H9 (cell line): Measurements from ENCODE around the gene ZMIZ1. TPM values are rescaled to one million over a fixed set of nuclear protein-coding genes. Genes with fewer than 3 reads are reported as not detected.

ENCODE experiments used
- DNase-seq: peaks from one replicate; pipeline ENCODE4 v3.0.0-alpha.2; 2017
- H2AFZ ChIP-seq: one replicate; pipeline ENCODE4 v1.6.1; 2013; ENCODE audit warnings: mild to moderate bottlenecking, low read length, control low read depth, moderate library complexity
- H2AK5ac ChIP-seq: 2 replicates; pipeline ENCODE4 v1.6.1; 2013; ENCODE audit warnings: low read length, control low read depth, mixed read lengths; ENCODE audit not compliant: insufficient read length
- H2BK120ac ChIP-seq: one replicate; pipeline ENCODE4 v1.6.1; 2013; ENCODE audit warnings: low read depth, mild to moderate bottlenecking, low read length, control low read depth, inconsistent platforms; ENCODE audit not compliant: poor library complexity, severe bottlenecking
- H2BK12ac ChIP-seq: 2 replicates; pipeline ENCODE4 v1.6.1; 2013; ENCODE audit warnings: low read length, control low read depth, mixed read lengths, low read depth; ENCODE audit not compliant: insufficient read length
- H2BK15ac ChIP-seq: 2 replicates; pipeline ENCODE4 v1.6.1; 2013; ENCODE audit warnings: low read depth, low read length, control low read depth
- H2BK20ac ChIP-seq: one replicate; pipeline ENCODE4 v1.6.1; 2013; ENCODE audit warnings: low read depth, mild to moderate bottlenecking, low read length, control low read depth, inconsistent platforms; ENCODE audit not compliant: poor library complexity, severe bottlenecking
- H2BK5ac ChIP-seq: 2 replicates; pipeline ENCODE4 v1.6.1; 2013; ENCODE audit warnings: low read length, control low read depth, mixed read lengths; ENCODE audit not compliant: insufficient read length
- H3K14ac ChIP-seq: 2 replicates; pipeline ENCODE4 v1.6.1; 2013; ENCODE audit warnings: low read length, control low read depth; ENCODE audit not compliant: insufficient read depth
- H3K18ac ChIP-seq: 2 replicates; pipeline ENCODE4 v1.6.1; 2013; ENCODE audit warnings: low read depth, mild to moderate bottlenecking, mixed read lengths, low read length, control low read depth; ENCODE audit not compliant: insufficient read length
- H3K23ac ChIP-seq: 2 replicates; pipeline ENCODE4 v1.6.1; 2013; ENCODE audit warnings: low read length, control low read depth, mixed read lengths, low read depth; ENCODE audit not compliant: insufficient read length
- H3K23me2 ChIP-seq: 2 replicates; pipeline ENCODE4 v1.6.1; 2013; ENCODE audit warnings: low read depth, mild to moderate bottlenecking, mixed read lengths, low read length, control low read depth; ENCODE audit not compliant: insufficient read length, poor library complexity, severe bottlenecking
- H3K27ac ChIP-seq: 2 replicates; pipeline ENCODE4 v1.5.1; 2013; ENCODE audit warnings: low read length, control low read depth, mixed read lengths, low read depth; ENCODE audit not compliant: insufficient read length
- H3K27me3 ChIP-seq: 2 replicates; pipeline ENCODE4 v1.6.1; 2013; ENCODE audit warnings: low read length, control low read depth, inconsistent platforms; ENCODE audit not compliant: insufficient read depth
- H3K4ac ChIP-seq: 2 replicates; pipeline ENCODE4 v1.6.1; 2013; ENCODE audit warnings: low read depth, mild to moderate bottlenecking, control low read depth, inconsistent platforms, low read length, moderate library complexity
- H3K4me1 ChIP-seq: 2 replicates; pipeline ENCODE4 v1.6.1; 2013; ENCODE audit warnings: low read length, control low read depth, inconsistent platforms; ENCODE audit not compliant: insufficient read depth
- H3K4me2 ChIP-seq: 2 replicates; pipeline ENCODE4 v1.6.1; 2013; ENCODE audit warnings: low read length, control low read depth, mixed read lengths; ENCODE audit not compliant: insufficient read length, insufficient read depth
- H3K56ac ChIP-seq: 2 replicates; pipeline ENCODE4 v1.6.1; 2013; ENCODE audit warnings: low read depth, mild to moderate bottlenecking, mixed read lengths, low read length, control low read depth; ENCODE audit not compliant: insufficient read length
- H3K79me1 ChIP-seq: 2 replicates; pipeline ENCODE4 v1.6.1; 2013; ENCODE audit warnings: low read depth, mild to moderate bottlenecking, moderate library complexity, low read length, control low read depth, inconsistent platforms; ENCODE audit not compliant: insufficient read depth, poor library complexity, severe bottlenecking
- H3K79me2 ChIP-seq: 2 replicates; pipeline ENCODE4 v1.6.1; 2013; ENCODE audit warnings: low read length, control low read depth, inconsistent platforms; ENCODE audit not compliant: insufficient read depth
- H3K9ac ChIP-seq: 2 replicates; pipeline ENCODE4 v1.6.1; 2013; ENCODE audit warnings: low read length, control low read depth, mixed read lengths; ENCODE audit not compliant: insufficient read length; ENCODE audit errors: extremely low read depth
- H3K9me3 ChIP-seq: one replicate; pipeline ENCODE4 v1.6.1; 2013; ENCODE audit warnings: low read depth, low read length, inconsistent platforms; ENCODE audit not compliant: control insufficient read depth
- H3T11ph ChIP-seq: one replicate; pipeline ENCODE4 v1.6.1; 2013; ENCODE audit warnings: mild to moderate bottlenecking, low read length, control low read depth, inconsistent platforms
- H4K20me1 ChIP-seq: one replicate; pipeline ENCODE4 v1.6.1; 2013; ENCODE audit not compliant: control insufficient read depth, insufficient read length, insufficient read depth
- H4K5ac ChIP-seq: 2 replicates; pipeline ENCODE4 v1.6.1; 2013; ENCODE audit warnings: low read depth, mild to moderate bottlenecking, mixed read lengths, low read length, control low read depth; ENCODE audit not compliant: insufficient read length
- H4K8ac ChIP-seq: replicated peaks from 2 replicates; pipeline ENCODE4 v1.6.1; 2013; ENCODE audit warnings: low read length, control low read depth, mixed read lengths, low read depth; ENCODE audit not compliant: insufficient read length
- H4K91ac ChIP-seq: 2 replicates; pipeline ENCODE4 v1.6.1; 2013; ENCODE audit warnings: low read depth, mild to moderate bottlenecking, moderate library complexity, mixed read lengths, low read length, control low read depth; ENCODE audit not compliant: insufficient read length
- H3K27ac Mint-ChIP-seq, 3 experiments: 2 replicates in 2 of 3; 3 replicates in 1 of 3; pipeline ENCODE4 v1.8.0; 2020 to 2021; ENCODE audit warnings: mixed read lengths in 3 of 3, mild to moderate bottlenecking in 1 of 3, moderate library complexity in 1 of 3
- H3K27me3 Mint-ChIP-seq: 2 replicates; pipeline ENCODE4 v1.8.0; 2021; ENCODE audit warnings: low read depth, mild to moderate bottlenecking, moderate library complexity, mixed read lengths
- H3K36me3 Mint-ChIP-seq, 3 experiments: 2 replicates in 2 of 3; 3 replicates in 1 of 3; pipeline ENCODE4 v1.8.0; 2020 to 2021; ENCODE audit warnings: low read depth in 3 of 3, mixed read lengths in 3 of 3; ENCODE audit not compliant: insufficient read depth in 1 of 3
- H3K4me1 Mint-ChIP-seq, 2 experiments: 2 replicates each; pipeline ENCODE4 v1.8.0; 2020; ENCODE audit warnings: mixed read lengths in 2 of 2
- H3K4me3 Mint-ChIP-seq, 2 experiments: 2 replicates in 1 of 2; 3 replicates in 1 of 2; pipeline ENCODE4 v1.8.0; 2020 to 2021; ENCODE audit warnings: mild to moderate bottlenecking in 2 of 2, mixed read lengths in 2 of 2, moderate library complexity in 1 of 2
- H3K9me3 Mint-ChIP-seq, 2 experiments: 2 replicates in 1 of 2; 3 replicates in 1 of 2; pipeline ENCODE4 v1.8.0; 2020; ENCODE audit warnings: mild to moderate bottlenecking in 2 of 2, mixed read lengths in 2 of 2, moderate library complexity in 1 of 2
- WGBS: extraction: QIAGEN DNeasy Blood & Tissue Kit; methylation state at CpG from one replicate; pipeline ENCODE4 v1.1.7; 2013; ENCODE audit warnings: missing lambda C conversion rate, low lambda C conversion rate, mixed read lengths; ENCODE audit not compliant: insufficient read length; ENCODE audit errors: extremely low coverage; 5-methylcytosine and 5-hydroxymethylcytosine counted together
- total RNA-seq: library from RNA; stranded (reverse); gene quantifications from 2 replicates; pipeline ENCODE4 v1.2.1, GENCODE V29; 2021
- TF ChIP-seq, protein P1 (sequence below): fragments of 200-600 bp; sonication (generic); conservative IDR thresholded peaks from 3 replicates; pipeline ENCODE4 v1.8.0; 2021; ENCODE audit warnings: antibody characterized with exemption, mild to moderate bottlenecking

The ZMIZ1 gene
- total RNA-seq, 1 experiment from 2014 or later, result 36.9 TPM

GRCh38 chr10:79224992-79225391 is 156.2 kb downstream of the ZMIZ1 start:
- H3K4me1 ChIP-seq, result peaks cover 19% of the 10 kb centered on the region; the same call in 1 of the 2 replicates
- H2BK20ac ChIP-seq, result no peak overlapping the region

More at GRCh38 chr10:79224992-79225391, 156.2 kb downstream of the ZMIZ1 start:
- TF ChIP-seq, protein P1, sequence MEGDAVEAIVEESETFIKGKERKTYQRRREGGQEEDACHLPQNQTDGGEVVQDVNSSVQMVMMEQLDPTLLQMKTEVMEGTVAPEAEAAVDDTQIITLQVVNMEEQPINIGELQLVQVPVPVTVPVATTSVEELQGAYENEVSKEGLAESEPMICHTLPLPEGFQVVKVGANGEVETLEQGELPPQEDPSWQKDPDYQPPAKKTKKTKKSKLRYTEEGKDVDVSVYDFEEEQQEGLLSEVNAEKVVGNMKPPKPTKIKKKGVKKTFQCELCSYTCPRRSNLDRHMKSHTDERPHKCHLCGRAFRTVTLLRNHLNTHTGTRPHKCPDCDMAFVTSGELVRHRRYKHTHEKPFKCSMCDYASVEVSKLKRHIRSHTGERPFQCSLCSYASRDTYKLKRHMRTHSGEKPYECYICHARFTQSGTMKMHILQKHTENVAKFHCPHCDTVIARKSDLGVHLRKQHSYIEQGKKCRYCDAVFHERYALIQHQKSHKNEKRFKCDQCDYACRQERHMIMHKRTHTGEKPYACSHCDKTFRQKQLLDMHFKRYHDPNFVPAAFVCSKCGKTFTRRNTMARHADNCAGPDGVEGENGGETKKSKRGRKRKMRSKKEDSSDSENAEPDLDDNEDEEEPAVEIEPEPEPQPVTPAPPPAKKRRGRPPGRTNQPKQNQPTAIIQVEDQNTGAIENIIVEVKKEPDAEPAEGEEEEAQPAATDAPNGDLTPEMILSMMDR, result no peak
- H3K18ac ChIP-seq, result no peak overlapping the region
- H2BK120ac ChIP-seq, result no peak overlapping the region
- no peak overlapping the region; the same call in 1 of the 2 replicates for H3K14ac ChIP-seq
- H3K4me3 Mint-ChIP-seq, result no peak overlapping the region
- no peak overlapping the region for H2BK12ac ChIP-seq
- no peak overlapping the region for H4K8ac ChIP-seq
- no peak overlapping the region for H2AFZ ChIP-seq
- H4K91ac ChIP-seq, result no peak overlapping the region
- H3K79me1 ChIP-seq, result no peaks in the 10 kb centered on the region
- no peak overlapping the region for H3K9ac ChIP-seq
- no peak overlapping the region for H4K5ac ChIP-seq
- WGBS, result no CpG with 5 or more reads among the region's 5 CpGs
- no peak overlapping the region for H3K56ac ChIP-seq
- H3K23ac ChIP-seq, result no peak overlapping the region
- no peak overlapping the region for H2AK5ac ChIP-seq
- no peak overlapping the region for H2BK5ac ChIP-seq
- DNase-seq, result no peak
- no peak overlapping the region for H3T11ph ChIP-seq
- peak overlapping the region in 1 of 3 experiments; percentile 56; a peak in 1 of 7 replicates for H3K27ac Mint-ChIP-seq
- no peaks in the 10 kb centered on the region; a peak in 1 of 5 replicates for H3K9me3 Mint-ChIP-seq
- H3K9me3 ChIP-seq, result no peaks in the 10 kb centered on the region
- H3K4me2 ChIP-seq, result no peak overlapping the region
- peaks cover 2% of the 10 kb centered on the region for H4K20me1 ChIP-seq
- H3K23me2 ChIP-seq, result no peaks in the 10 kb centered on the region
- peaks cover 50 to 71% of the 10 kb centered on the region in 2 experiments for H3K4me1 Mint-ChIP-seq
- H3K27me3 Mint-ChIP-seq, result no peaks in the 10 kb centered on the region
- H2BK15ac ChIP-seq, result no peak overlapping the region
- H3K27ac ChIP-seq, result no peak overlapping the region
- H3K27me3 ChIP-seq, result no peaks in the 10 kb centered on the region
- no peak overlapping the region for H3K4ac ChIP-seq
- H3K36me3 Mint-ChIP-seq, result peaks cover 0 to 7% (median 4%) of the 10 kb centered on the region in 3 experiments; a peak in 2 of 7 replicates
- H3K79me2 ChIP-seq, result no peaks in the 10 kb centered on the region
